HL-60/S4 treated with retinoic acid at 250 ng/mL for 4 days and 3 days (cell line): Measurements from ENCODE around the gene MRGPRG.
"Not testable (repeated sequence)": the region's sequence is repeated elsewhere in the genome, so short reads cannot be mapped to it uniquely, and the experiment has no call there.

ENCODE experiments used
- in situ Hi-C: fragments of 300-500 bp; cut with MboI; formaldehyde crosslinking; loops from 2 replicates; pipeline ENCODE4 v1.7.0; 2022; ENCODE audit warnings: low sequenced_read_pairs

Gene MRGPRG, protein sequence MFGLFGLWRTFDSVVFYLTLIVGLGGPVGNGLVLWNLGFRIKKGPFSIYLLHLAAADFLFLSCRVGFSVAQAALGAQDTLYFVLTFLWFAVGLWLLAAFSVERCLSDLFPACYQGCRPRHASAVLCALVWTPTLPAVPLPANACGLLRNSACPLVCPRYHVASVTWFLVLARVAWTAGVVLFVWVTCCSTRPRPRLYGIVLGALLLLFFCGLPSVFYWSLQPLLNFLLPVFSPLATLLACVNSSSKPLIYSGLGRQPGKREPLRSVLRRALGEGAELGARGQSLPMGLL

GRCh38 chr11:3218483-3219280 is at the start of gene MRGPRG:
MRGPRG (minus strand) TSS chr11:3218813; CDS start chr11:3218813, 0 bp downstream.
- in situ Hi-C loops = loop anchor here (10.0 kb wide), 1 partner anchor 114 kb away; no protein-coding TSS in a partner anchor

DNA sequence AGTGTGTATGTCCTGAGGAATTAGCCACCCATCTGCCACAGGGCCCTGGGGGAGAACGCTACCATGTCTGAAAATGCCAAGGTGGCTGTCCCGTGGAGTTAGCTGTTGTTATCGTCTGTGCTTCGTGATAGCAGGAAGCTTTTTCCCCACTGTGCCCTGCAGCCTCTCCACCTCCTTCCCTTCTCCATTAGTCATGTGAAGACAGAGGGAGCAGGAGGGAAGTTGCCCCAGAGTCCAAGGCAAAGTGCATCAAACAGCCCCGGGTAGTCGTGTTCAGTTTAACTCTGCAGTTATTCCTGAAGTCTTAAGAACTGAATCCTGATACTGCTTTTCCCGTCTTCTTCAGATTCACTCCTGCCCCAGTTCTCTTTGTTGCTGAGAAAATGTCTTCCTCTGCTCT is 43.9 kb upstream of the MRGPRG start:
- in situ Hi-C loops = not testable (repeated sequence)

DNA sequence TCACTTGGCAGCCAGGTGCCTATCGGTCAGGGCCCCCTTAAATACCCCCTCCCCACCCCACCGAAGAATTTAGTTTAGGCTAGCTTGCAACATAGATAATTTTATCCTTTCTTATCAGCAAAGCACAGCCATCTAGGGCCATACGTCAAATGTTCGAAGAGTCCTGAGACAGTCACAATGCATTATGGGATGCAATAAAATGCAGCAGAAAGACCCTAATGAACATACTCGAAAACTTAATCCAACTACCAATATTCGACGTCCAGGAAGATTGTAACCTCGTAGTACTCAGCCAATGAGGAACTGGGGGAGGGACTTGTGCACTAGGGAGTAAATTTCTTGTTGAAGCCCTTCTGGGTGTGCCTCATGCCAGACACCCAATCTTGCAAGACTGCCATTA is 43.2 kb upstream of the MRGPRG start:
- in situ Hi-C loops = not testable (repeated sequence)

DNA sequence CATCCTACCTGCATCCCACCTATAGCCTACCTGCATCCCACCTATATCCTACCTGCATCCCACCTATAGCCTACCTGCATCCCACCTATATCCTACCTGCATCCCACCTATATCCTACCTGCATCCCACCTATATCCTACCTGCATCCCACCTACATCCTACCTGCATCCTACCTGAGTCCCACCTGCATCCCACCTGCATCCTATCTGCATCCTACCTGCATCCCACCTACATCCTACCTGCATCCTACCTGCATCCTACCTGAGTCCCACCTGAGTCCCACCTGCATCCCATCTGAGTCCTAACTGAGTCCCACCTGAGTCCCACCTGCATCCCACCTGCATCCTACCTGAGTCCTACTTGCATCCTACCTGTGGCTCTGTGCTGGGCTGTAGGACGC is 38.9 kb upstream of the MRGPRG start:
- in situ Hi-C loops = not testable (repeated sequence)

GRCh38 chr11:3255241-3255640 is 36.6 kb upstream of the MRGPRG start:
- in situ Hi-C loops = not testable (repeated sequence)

- in situ Hi-C loops = not testable (repeated sequence)
Observed at GRCh38 chr11:3254773-3255172, 36.2 kb upstream of the MRGPRG start.

DNA sequence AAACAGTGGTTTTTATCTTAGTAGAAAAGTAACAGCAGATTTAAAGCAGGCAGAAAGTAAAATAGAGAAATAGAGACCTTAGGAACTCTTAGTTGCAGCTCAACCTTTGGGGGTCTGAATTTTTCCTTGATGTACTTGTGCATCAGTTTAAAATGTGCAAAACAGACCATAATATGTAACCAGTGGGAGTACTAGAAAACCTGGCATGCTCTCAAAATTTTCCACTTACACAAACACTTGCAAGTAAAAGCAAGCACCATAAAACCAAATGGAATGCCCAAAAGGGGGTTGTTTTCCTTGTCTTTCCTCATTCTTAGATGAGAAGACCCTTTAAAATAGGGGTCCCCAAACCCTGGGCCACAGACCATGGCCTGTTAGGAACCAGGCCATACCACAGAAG is 26.5 kb upstream of the MRGPRG start:
- in situ Hi-C loops = no loop called here

DNA sequence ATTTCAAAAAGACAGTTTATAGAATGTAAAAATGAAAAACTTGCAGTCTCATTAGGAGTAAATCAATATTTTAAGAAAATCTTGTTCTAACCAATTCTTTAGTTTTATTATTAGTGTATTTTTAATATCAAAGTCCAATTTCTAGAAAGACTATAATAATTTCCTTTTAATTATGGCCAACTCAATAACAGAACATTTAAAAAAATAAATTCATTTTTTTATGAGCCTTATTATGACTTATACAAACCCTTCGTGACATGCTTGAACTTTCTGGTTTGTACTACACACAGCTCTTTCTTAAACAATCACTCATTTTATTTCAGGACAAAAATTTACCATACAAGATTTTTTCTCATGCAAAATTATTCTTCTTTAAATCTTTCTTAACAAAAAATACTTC is 25.3 kb upstream of the MRGPRG start:
- in situ Hi-C loops = no loop called here

DNA sequence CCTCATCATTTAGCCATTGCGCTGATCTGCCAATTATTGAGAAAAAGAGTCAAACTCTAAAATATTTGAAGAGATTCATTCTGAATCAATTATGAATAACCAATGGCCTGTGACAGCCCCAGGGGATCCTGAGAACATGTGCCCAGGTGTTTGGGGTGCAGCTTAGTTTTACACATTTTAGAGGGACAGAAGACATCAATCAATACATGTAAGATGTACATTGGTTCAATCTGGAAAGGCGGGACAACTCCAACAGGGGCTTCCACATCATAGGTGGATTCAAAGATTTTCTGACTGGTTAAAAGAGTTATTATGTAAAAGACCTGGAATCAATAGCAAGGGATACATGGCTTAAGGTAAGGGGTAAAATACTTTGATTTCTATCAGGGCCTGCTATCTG is 18.5 kb upstream of the MRGPRG start:
- in situ Hi-C loops = no loop called here

DNA sequence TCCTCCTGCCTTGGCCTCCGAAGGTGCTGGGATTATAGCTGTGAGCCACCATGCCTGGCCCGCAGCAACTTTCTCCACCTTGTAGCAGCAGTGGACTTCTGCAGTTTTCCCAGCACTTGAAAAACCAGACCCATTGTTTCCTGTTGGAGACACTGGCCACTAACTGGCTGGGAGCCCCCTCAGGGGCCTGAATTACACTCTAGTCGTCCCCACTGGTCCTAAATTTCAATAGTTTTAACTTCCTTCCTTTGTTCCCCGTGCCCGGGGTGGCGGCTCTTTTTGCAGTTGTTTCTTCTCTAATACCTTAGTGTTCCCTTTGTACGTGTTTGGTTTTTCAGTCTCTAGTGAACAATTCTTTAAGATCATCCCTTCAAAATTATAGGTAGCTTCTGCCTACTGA is 16.2 kb upstream of the MRGPRG start:
- in situ Hi-C loops = no loop called here

DNA sequence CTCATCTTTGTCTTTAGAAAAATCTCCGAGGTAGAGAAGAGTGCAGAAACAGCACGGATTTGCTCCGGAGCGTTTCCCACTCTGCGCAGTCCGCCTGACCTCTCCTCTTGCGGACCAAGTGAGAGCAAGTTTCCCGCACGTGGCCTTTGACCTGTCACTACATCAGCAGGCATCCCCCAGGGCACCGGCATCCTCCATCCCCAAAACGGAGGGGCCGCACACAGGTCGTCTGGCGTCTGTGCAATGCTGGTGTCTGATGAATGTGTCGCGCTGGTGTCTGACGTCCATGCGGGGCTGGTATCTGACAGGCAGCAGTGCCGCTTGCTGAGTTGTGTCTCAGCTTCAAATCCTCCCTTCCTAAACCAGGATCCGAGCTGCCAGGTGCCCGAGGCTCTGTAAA is 14.3 kb upstream of the MRGPRG start:
- in situ Hi-C loops = no loop called here

GRCh38 chr11:3231851-3232744 is 13.5 kb upstream of the MRGPRG start, which contains the start of gene MRGPRE:
MRGPRE (minus strand) TSS chr11:3232417; CDS start chr11:3228799, 3,618 bp downstream.
- in situ Hi-C loops = no loop called here

GRCh38 chr11:3231550-3231850 is 12.9 kb upstream of the MRGPRG start:
- in situ Hi-C loops = no loop called here

DNA sequence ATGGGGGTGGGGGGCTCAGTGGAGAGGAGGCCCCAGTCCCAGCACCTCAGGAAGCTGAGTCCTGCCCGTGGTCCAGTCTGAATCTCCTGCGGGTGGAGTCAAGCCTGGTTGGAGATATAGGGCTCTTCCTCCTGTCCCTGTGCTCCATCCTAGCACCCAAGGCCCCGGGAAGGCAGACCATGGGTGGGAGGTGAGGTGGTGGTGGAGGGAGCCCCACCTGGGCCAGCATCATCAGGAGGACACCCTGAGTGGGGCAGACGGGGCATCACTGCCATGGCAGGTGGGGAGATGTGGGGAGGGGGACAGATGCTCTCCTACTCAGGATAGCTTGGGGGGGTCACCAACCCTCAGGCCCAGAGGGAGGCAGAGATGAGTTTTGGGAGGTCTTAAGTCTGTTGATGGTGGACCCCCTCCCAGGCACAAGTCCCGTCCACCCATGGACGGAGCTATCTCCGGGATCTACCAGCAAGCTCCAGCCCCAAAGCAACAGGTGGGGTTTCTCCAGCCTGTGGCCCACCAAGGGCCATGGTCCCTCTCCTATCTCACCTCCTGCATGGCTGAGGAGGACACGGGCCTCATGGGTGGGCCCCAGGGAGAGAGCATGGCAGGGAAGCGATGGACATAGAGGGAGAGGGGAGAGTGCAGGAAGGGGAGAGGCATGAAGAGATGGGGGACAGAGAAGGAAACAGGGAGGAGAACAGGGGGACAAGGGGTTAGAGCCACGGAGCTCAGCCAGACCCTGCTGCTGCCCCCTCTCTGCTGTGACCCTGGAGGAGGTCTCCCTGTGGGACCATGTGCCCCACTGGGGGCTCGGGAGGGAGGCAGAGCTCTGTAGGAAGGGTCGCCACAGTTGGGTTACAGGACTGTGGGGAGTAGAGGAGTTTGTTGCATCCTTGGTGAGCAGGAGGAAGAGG is 12.3 kb upstream of the MRGPRG start:
- in situ Hi-C loops = no loop called here

DNA sequence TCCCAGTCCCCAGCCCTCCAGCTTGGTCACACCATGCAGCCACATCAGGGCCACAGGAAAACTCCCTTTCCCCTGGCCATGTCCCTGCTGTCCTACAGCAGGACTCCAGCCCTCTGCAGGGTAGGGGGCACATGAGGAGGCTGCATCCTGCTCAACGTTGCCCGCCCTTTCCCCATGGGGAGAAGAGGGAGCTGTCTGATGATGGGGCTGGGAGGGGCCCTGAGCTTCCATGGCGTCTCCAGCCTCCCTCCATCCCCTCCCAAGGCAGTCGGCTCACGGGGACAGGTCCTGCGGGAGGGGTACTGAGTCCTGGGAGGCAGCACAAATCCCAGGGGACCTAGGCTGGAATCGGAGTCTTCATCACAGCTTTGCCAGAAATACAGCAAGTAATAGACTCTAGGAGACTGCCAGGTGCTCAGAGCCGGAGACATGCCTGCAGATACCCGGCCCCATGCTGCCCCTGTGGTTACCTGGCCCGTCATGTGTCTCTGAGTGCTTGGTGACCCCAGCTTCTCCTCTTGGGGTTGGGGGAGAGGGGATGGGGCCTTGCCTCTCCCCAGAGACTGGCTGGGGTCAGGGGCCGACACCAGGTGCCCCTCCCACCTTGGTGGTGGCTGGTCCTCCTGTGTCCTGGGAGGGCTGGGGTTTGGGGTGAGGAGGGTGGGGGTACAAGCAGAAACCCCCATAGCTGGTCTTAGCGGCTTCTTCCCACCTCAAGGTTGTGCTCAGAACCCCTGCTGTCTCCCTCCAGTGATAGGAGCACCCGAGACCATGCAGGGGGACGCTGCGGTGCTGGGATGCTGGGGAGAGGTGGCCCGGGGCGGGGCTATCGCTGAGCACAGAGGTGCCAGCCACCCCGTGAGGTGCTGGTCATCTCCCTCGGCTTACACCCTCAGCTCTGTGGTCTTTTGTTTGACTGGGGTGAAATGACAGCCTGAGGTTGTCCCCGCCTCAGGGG is 11.3 kb upstream of the MRGPRG start:
- in situ Hi-C loops = no loop called here

GRCh38 chr11:3228445-3228829 is 9.8 kb upstream of the MRGPRG start:
- in situ Hi-C loops = no loop called here

DNA sequence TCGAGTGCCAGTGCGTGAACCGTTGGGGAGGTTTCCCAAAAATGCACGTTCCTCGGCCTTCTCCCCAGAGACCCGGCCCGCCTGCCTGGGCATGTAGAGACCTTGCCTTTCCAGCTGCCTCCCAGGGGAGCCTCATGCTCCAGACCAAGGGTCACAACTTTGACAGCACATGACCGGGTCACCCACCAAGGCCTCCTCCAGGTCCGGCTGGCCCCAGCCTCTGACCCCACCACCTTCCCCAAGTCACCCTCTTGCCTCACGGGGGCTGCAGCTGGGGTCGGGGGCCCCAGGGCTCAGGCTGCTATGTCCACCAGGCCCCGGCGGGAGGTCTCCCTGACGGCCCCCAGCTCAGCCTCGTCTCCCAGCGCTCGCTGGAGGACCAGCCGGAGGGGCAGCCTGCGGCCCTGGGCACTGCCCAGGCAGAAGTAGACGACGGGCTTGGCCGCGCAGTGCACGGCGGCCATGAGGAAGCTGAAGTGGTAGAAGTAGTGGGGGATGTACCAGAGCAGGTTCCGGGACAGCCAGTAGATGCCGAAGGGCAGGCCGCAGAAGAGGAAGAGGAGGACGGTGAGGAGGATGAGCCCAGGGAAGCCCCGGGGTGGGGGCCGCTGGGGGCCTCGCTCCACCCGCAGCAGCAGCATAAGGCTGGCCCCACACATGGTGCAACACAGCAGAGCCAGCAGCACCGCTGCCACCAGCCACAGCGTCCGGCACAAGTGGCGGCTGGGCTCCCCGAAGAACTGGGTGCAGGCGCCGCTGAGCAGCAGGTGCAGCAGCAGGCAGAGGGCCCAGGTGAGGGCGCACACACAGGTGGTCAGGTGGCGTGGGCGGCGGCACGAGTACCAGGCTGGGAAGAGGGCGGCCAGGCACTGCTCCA is 9.2 kb upstream of the MRGPRG start:
- in situ Hi-C loops = no loop called here

DNA sequence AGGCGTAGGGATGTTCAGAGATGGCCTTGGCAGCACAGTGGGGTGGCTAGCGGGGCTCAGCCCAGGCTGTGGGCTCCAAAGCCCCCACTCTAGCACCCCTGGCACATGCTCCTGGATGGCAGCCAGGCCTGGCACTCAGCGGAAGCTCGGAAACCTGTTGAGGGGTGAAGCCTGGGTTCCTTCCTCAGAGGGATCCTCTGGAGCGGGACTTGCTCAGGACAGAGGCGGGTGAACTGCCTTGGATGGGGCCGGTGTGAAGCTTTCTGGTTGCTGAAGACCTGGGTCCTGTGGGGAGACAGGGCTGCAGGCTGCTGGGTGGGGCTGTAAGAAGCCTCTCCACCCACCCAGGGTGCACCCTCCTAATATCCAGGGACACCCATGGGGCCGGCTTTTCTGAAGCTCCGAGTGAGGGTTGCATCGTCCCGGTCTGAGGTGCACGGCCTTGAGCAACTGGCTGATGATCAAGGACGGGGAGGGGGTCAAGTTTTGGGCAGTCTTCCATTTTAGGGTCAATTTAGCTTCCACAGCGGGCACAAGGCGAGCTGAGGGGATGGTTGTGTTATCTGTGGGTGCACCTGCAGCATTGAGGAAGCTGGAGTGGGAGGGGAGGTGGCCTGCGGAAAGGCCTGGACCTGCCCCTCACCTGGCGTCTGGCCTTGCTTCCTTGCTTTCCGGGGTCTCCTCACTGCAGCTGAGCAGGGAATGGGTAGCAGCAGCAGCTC is 8.4 kb upstream of the MRGPRG start:
- in situ Hi-C loops = no loop called here
